ENCODE data around the gene HIRA. TPM values are rescaled to one million over a fixed set of nuclear protein-coding genes. Genes with fewer than 3 reads are reported as not detected.

Gene HIRA
- total RNA-seq, 1 donor from 2014 or later, result 36.0 TPM

DNA sequence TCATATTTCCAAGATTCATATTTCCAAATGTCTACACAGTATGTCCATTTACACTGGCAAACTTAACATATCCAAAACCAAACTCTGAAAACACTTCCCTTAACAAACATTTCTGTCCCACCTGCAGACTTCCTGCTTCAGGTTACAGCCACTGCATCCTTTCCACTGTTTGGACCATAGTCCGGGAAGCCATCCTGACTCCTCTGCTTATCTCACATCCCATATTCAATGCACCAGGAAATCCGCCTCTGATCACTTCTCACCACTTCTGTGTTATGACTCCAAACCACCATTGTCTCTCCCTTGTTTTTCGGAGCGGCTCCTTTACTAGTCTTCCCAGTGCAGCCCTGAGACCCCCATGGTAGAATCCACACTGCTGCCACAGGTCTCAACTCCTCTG, 30.1 kb downstream of the HIRA start:
- no peaks in the 10 kb centered on the region for H3K9me3 Mint-ChIP-seq (ENCODE audit: unreplicated experiment)
- H3K4me3 Mint-ChIP-seq (ENCODE audit: unreplicated experiment), result peak overlapping the region; percentile 1
- peaks cover 26% of the 10 kb centered on the region for H3K36me3 Mint-ChIP-seq (ENCODE audit: low read depth, unreplicated experiment)
- TF ChIP-seq, protein P1, sequence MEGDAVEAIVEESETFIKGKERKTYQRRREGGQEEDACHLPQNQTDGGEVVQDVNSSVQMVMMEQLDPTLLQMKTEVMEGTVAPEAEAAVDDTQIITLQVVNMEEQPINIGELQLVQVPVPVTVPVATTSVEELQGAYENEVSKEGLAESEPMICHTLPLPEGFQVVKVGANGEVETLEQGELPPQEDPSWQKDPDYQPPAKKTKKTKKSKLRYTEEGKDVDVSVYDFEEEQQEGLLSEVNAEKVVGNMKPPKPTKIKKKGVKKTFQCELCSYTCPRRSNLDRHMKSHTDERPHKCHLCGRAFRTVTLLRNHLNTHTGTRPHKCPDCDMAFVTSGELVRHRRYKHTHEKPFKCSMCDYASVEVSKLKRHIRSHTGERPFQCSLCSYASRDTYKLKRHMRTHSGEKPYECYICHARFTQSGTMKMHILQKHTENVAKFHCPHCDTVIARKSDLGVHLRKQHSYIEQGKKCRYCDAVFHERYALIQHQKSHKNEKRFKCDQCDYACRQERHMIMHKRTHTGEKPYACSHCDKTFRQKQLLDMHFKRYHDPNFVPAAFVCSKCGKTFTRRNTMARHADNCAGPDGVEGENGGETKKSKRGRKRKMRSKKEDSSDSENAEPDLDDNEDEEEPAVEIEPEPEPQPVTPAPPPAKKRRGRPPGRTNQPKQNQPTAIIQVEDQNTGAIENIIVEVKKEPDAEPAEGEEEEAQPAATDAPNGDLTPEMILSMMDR (IDR thresholded peaks at IDR 0.05; ENCODE audit: unreplicated experiment), result no peak
- peak overlapping the region; percentile 85 for H3K27ac Mint-ChIP-seq (ENCODE audit: unreplicated experiment)
- peaks cover 2% of the 10 kb centered on the region for H3K27me3 Mint-ChIP-seq (ENCODE audit: unreplicated experiment)
- no peak for DNase-seq (ENCODE audit: low spot score)
- H3K4me1 Mint-ChIP-seq (ENCODE audit: unreplicated experiment), result peaks cover 21% of the 10 kb centered on the region

DNA sequence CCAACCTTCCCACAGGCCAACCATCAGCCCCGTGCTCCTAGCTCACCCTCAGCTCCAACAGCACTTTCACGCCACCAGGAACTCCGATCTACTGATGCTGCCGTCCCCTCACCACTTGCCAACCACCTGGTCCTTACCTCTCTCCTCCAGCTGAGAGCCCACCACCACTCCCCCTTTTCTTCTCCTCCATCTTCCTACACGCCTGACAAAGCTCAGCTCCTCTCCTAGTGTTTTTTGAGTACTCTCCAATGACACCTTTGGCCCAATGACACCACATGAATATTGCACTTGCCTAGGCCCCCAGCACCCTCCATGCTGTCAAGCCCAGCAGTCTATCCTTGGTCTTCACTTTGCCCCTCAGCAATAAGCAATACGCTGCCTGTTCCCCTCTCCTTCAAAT, 30.7 kb downstream of the HIRA start:
- H3K27ac Mint-ChIP-seq (ENCODE audit: unreplicated experiment), result peak overlapping the region; percentile 85

DNA sequence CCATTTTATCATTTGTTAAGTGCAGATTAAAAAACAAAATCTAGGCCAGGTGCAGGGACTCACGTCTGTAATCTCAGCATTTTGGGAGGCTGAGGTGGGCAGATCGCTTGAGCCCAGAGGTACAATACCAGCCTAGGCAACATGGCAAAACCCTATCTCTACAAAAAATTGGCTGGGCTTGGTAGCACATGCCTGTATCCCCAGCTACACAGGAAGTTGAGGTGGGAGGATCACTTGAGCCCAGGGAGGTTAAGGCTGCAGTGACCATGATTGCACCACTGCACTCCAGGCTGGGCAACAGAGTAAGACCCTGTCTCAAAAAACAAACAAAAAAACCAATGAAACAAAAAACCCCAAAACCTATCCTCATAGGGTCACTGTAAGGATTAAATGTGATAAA, 32.9 kb downstream of the HIRA start:
- Mint-ChIP-seq H3K27me3 (ENCODE audit: unreplicated experiment) (peaks cover 2% of the 10 kb centered on the region), H3K4me1 (ENCODE audit: unreplicated experiment) (peaks cover 21% of the 10 kb centered on the region), H3K4me3 (ENCODE audit: unreplicated experiment) (no peak overlapping the region), H3K27ac (ENCODE audit: unreplicated experiment) (no peak overlapping the region), H3K36me3 (ENCODE audit: low read depth, unreplicated experiment) (peaks cover 34% of the 10 kb centered on the region), H3K9me3 (ENCODE audit: unreplicated experiment) (no peaks in the 10 kb centered on the region)
- TF ChIP-seq, protein P1 (IDR thresholded peaks at IDR 0.05; ENCODE audit: unreplicated experiment), result no peak
- no peak for DNase-seq (ENCODE audit: low spot score)

More for the DNA sequence above, 30.7 kb downstream of the HIRA start:
- Mint-ChIP-seq H3K9me3 (ENCODE audit: unreplicated experiment) (no peaks in the 10 kb centered on the region), H3K4me3 (ENCODE audit: unreplicated experiment) (no peak overlapping the region), H3K36me3 (ENCODE audit: low read depth, unreplicated experiment) (peaks cover 24% of the 10 kb centered on the region), H3K4me1 (ENCODE audit: unreplicated experiment) (peaks cover 21% of the 10 kb centered on the region), H3K27me3 (ENCODE audit: unreplicated experiment) (peaks cover 2% of the 10 kb centered on the region)
- TF ChIP-seq, protein P1 (IDR thresholded peaks at IDR 0.05; ENCODE audit: unreplicated experiment), result no peak
- DNase-seq (ENCODE audit: low spot score), result no peak

DNA sequence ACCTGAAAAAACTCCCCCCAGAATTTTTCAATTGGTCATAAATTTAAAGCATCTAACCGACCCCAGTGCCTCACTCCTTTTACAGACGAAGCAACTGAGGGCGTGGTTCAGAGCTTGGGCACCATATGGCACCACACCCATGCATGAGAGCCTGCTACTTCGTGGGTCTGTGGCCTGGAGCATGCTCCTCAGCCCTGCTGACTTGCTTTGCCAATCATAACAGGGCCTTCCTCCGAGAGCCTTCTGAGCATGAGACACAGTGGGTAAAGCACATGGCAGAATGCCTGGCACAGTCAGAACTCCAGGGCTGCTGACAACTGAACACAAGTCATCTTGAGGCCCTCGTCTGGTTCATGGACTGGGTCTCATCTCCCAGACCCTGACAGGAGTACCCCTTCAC, 33.3 kb downstream of the HIRA start:
- peaks cover 21% of the 10 kb centered on the region for H3K4me1 Mint-ChIP-seq (ENCODE audit: unreplicated experiment)
- TF ChIP-seq, protein P1 (IDR thresholded peaks at IDR 0.05; ENCODE audit: unreplicated experiment), result no peak
- no peak overlapping the region for H3K4me3 Mint-ChIP-seq (ENCODE audit: unreplicated experiment)
- DNase-seq (ENCODE audit: low spot score), result no peak
- no peaks in the 10 kb centered on the region for H3K9me3 Mint-ChIP-seq (ENCODE audit: unreplicated experiment)
- H3K27me3 Mint-ChIP-seq (ENCODE audit: unreplicated experiment), result peaks cover 2% of the 10 kb centered on the region
- H3K36me3 Mint-ChIP-seq (ENCODE audit: low read depth, unreplicated experiment), result peaks cover 36% of the 10 kb centered on the region
- no peak overlapping the region for H3K27ac Mint-ChIP-seq (ENCODE audit: unreplicated experiment)

DNA sequence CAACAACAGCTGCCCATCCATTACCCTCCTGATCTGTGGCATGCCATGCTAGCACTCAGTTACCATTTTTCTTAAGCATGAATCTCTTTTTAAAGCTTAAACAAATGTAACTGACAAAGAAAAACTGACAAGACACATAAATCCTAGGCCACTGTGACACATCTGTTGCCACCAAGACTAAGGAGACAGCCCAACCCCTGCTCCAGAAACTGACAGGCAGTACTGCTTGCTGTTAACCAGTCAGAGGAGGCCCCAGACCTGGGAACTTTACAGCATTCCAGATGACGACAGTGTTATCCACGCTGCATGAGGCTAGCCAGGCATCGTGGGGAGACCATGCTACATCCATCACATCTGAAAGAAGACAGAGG, 33.8 kb downstream of the HIRA start:
- Mint-ChIP-seq H3K36me3 (ENCODE audit: low read depth, unreplicated experiment) (peaks cover 36% of the 10 kb centered on the region), H3K4me1 (ENCODE audit: unreplicated experiment) (peaks cover 21% of the 10 kb centered on the region), H3K9me3 (ENCODE audit: unreplicated experiment) (no peaks in the 10 kb centered on the region), H3K27ac (ENCODE audit: unreplicated experiment) (no peak overlapping the region), H3K4me3 (ENCODE audit: unreplicated experiment) (no peak overlapping the region), H3K27me3 (ENCODE audit: unreplicated experiment) (peaks cover 2% of the 10 kb centered on the region)
- DNase-seq (ENCODE audit: low spot score), result no peak
- TF ChIP-seq, protein P1 (IDR thresholded peaks at IDR 0.05; ENCODE audit: unreplicated experiment), result no peak
